IMR-90 (cell line): ENCODE data around the gene RPS26. TPM values are rescaled to one million over a fixed set of nuclear protein-coding genes. Genes with fewer than 3 reads are reported as not detected.

Experiments
- CHD1 ChIP-seq: IDR thresholded peaks from 2 replicates; pipeline ENCODE4 v1.6.1; 2012; ENCODE audit warnings: low read depth, low read length, improper control_type of control experiment
- ELK1 ChIP-seq: fragments of 150-350 bp; IDR thresholded peaks from 2 replicates; pipeline ENCODE4 v1.6.1; 2016; ENCODE audit warnings: low read depth, mild to moderate bottlenecking, low read length, moderate library complexity, borderline replicate concordance
- FOS ChIP-seq: fragments of 150-350 bp; IDR thresholded peaks from 2 replicates; pipeline ENCODE4 v1.6.1; 2016; ENCODE audit warnings: low read depth, low read length
- RAD21 ChIP-seq: IDR thresholded peaks from 2 replicates; pipeline ENCODE4 v1.6.1; 2012; ENCODE audit warnings: low read length, improper control_type of control experiment
- SMC3 ChIP-seq: fragments of 150-350 bp; IDR thresholded peaks from 2 replicates; pipeline ENCODE4 v1.6.1; 2016; ENCODE audit warnings: low read depth, mild to moderate bottlenecking, antibody characterized with exemption, low read length, moderate library complexity
- polyA plus RNA-seq, 3 experiments: library from polyadenylated mRNA; depleted of rRNA; stranded (reverse); fragments of >200 nt; gene quantifications; 2 replicates each; pipeline ENCODE4 v1.2.3, GENCODE V29; 2012; ENCODE audit warnings: low replicate concordance in 1 of 3
- total RNA-seq: library from RNA; depleted of rRNA; stranded (reverse); fragments of >200 nt; gene quantifications from 2 replicates; pipeline ENCODE4 v1.2.3, GENCODE V29; 2012
- TF ChIP-seq, protein P1 (sequence below): fragments of 150-350 bp; IDR thresholded peaks from 2 replicates; pipeline ENCODE4 v1.6.1; 2017; ENCODE audit warnings: mild to moderate bottlenecking, antibody characterized with exemption, low read length, low read depth

RPS26 gene
- total and polyA plus RNA-seq, 2 of the 4 experiments (the other 2 are of a cell fraction), result 307 to 1,824 TPM

- no peak for TF ChIP-seq ELK1
- no peak for TF ChIP-seq FOS
- no peak for TF ChIP-seq RAD21
- TF ChIP-seq, protein P1, sequence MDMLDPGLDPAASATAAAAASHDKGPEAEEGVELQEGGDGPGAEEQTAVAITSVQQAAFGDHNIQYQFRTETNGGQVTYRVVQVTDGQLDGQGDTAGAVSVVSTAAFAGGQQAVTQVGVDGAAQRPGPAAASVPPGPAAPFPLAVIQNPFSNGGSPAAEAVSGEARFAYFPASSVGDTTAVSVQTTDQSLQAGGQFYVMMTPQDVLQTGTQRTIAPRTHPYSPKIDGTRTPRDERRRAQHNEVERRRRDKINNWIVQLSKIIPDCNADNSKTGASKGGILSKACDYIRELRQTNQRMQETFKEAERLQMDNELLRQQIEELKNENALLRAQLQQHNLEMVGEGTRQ, result no peak
- TF ChIP-seq CHD1, result no peak
- TF ChIP-seq SMC3, result no peak
Measured at GRCh38 chr12:56080556-56081138, 38.9 kb downstream of the RPS26 start (continued).
